ENCODE results near the gene C3orf33. TPM values are rescaled to one million over a fixed set of nuclear protein-coding genes. Genes with fewer than 3 reads are reported as not detected.
A peak's percentile ranks its signal among the peaks of the same experiment; 100 is the strongest.

C3orf33 gene
- polyA plus RNA-seq, 1 experiment, result 2.9 TPM

DNA sequence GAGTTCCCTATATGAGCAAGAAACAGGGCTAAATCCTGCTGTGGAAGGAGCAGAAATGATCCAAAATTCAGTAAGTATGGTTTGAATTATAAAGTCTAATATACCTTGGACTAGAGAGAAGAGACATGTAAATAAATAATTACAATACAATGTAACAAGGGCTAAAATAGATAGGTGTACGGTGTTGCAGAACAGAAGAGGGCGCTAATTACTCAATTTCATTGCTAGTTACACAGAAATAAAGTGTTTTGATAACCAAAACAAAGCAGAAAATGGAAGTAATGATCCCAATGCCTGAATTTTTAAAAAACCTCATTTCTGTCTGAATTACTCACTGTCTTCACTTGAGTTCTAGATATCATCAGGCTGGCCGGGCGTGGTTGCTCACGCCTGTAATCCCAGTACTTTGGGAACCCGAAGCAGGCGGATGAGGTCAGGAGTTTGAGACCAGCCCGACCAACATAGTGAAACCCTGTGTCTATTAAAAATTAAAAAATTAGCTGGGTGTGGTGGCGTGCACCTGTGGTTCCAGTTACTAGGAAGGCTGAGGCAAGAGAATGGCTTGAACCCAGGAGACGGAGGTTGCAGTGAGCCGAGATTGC is 52.9 kb downstream of the C3orf33 start:
- Histone ChIP-seq H3K9me3 (ENCODE audit: control insufficient read depth, insufficient read depth, low read length) (no peaks in the 10 kb centered on the region), H3K4me3 (ENCODE audit: low read depth, low read length) (no peak overlapping the region), H3K27me3 (ENCODE audit: control insufficient read depth, insufficient read depth, low read length) (peaks cover under 1% of the 10 kb centered on the region), H3K27ac (ENCODE audit: low read depth, low read length) (no peak overlapping the region)
- peak; percentile 45 for TF ChIP-seq CTCF (IDR thresholded peaks at IDR 0.05; ENCODE audit: low read depth, low read length)
- no peak for DNase-seq (ENCODE audit: low read depth, low spot score)
- ChIA-PET POLR2A (no interaction called here), CTCF (no interaction called here)

GRCh38 chr3:155748611-155749365 is 57.3 kb downstream of the C3orf33 start:
- no peak for TF ChIP-seq CTCF (IDR thresholded peaks at IDR 0.05; ENCODE audit: low read depth, low read length)
- Histone ChIP-seq H3K4me3 (ENCODE audit: low read depth, low read length) (no peak overlapping the region), H3K9me3 (ENCODE audit: control insufficient read depth, insufficient read depth, low read length) (no peaks in the 10 kb centered on the region; the same call in 1 of the 2 replicates), H3K27ac (ENCODE audit: low read depth, low read length) (no peak overlapping the region), H3K27me3 (ENCODE audit: control insufficient read depth, insufficient read depth, low read length) (peaks cover 30% of the 10 kb centered on the region)
- ChIA-PET POLR2A (no interaction called here), CTCF (interaction anchor here (1.0 to 1.4 kb wide), 2 partner anchors 47 to 57 kb away, joined by 3 to 8 read pairs; partner anchors contain the start of gene C3orf33)
- DNase-seq (ENCODE audit: low read depth, low spot score), result no peak

- no peak overlapping the region for H3K4me3 ChIP-seq (ENCODE audit: low read depth, low read length)
- no peaks in the 10 kb centered on the region; the same call in 1 of the 2 replicates for H3K9me3 ChIP-seq (ENCODE audit: control insufficient read depth, insufficient read depth, low read length)
- no peak overlapping the region for H3K27ac ChIP-seq (ENCODE audit: low read depth, low read length)
- POLR2A ChIA-PET, result no interaction called here
- CTCF ChIA-PET, result interaction anchor here (0.7 to 1.4 kb wide), 2 partner anchors 25 to 58 kb away, joined by 3 to 8 read pairs; partner anchors contain the start of gene C3orf33
- TF ChIP-seq CTCF (IDR thresholded peaks at IDR 0.05; ENCODE audit: low read depth, low read length), result no peak
- no peak for DNase-seq (ENCODE audit: low read depth, low spot score)
- H3K27me3 ChIP-seq (ENCODE audit: control insufficient read depth, insufficient read depth, low read length), result peaks cover 38% of the 10 kb centered on the region
Measured at GRCh38 chr3:155747946-155748290, 58.2 kb downstream of the C3orf33 start.

DNA sequence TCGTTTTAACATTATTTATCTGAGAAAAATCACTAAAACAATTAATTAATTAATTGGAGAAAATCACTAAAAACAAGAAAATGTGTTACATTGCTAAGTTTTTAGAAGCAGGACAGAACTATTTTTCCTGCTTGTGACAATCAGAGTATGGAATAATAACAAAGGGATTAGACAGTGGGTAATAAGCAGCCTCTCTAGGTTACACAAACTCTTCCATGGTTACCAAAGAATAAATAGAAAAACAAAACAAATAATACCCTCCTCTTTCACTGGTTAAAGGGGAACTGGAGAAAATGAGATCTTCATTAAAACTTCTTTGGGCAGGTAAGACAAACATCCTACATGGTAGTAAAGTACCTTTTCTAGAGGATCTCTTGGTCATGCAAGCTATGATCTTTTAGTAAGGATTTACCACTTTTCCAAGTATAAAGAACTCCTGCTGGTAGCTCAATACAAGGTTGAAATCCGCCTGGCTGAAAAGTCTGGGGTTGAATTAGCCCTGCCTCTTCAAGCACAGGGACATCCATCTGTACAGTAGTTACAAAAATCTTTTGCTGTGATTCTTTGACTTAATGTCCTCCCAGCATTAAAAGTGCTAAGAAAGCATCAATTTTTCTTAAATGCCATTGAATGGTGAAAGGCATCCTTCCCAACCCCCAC is 58.7 kb downstream of the C3orf33 start:
- no peak overlapping the region for H3K4me3 ChIP-seq (ENCODE audit: low read depth, low read length)
- no peak overlapping the region for H3K27ac ChIP-seq (ENCODE audit: low read depth, low read length)
- ChIA-PET POLR2A (no interaction called here), CTCF (interaction anchor here (0.7 to 2.1 kb wide), 2 partner anchors 25 to 59 kb away, joined by 3 to 8 read pairs (median 7); partner anchors contain the start of gene C3orf33)
- TF ChIP-seq CTCF (IDR thresholded peaks at IDR 0.05; ENCODE audit: low read depth, low read length), result no peak
- no peaks in the 10 kb centered on the region; the same call in 1 of the 2 replicates for H3K9me3 ChIP-seq (ENCODE audit: control insufficient read depth, insufficient read depth, low read length)
- H3K27me3 ChIP-seq (ENCODE audit: control insufficient read depth, insufficient read depth, low read length), result peaks cover 41% of the 10 kb centered on the region
- DNase-seq (ENCODE audit: low read depth, low spot score), result no peak

Measured in AG04450 (cell line).